Measurements from ENCODE around the gene MAS1.

Gene MAS1

GRCh38 chr6:159898519-159898918 is 7.7 kb downstream of the MAS1 start:
- TF ChIP-seq CTCF (IDR thresholded peaks at IDR 0.05): no peak

- no peak for TF ChIP-seq CTCF (IDR thresholded peaks at IDR 0.05)
These were observed 9.4 kb downstream of the MAS1 start for GRCh38 chr6:159899994-159900745.

GRCh38 chr6:159902620-159903019 is 11.8 kb downstream of the MAS1 start:
- no peak for TF ChIP-seq CTCF (IDR thresholded peaks at IDR 0.05)

- no peak for TF ChIP-seq CTCF (IDR thresholded peaks at IDR 0.05)
These were observed 13.7 kb downstream of the MAS1 start for GRCh38 chr6:159904497-159904911.

GRCh38 chr6:159906400-159906799 is 15.6 kb downstream of the MAS1 start:
- TF ChIP-seq CTCF (IDR thresholded peaks at IDR 0.05): no peak

- TF ChIP-seq CTCF (IDR thresholded peaks at IDR 0.05): no peak
These were observed 17.7 kb downstream of the MAS1 start for GRCh38 chr6:159908535-159908934.

GRCh38 chr6:159908979-159909378 is 18.2 kb downstream of the MAS1 start:
- TF ChIP-seq CTCF (IDR thresholded peaks at IDR 0.05): no peak

GRCh38 chr6:159910342-159910741 is 19.6 kb downstream of the MAS1 start:
- TF ChIP-seq CTCF (IDR thresholded peaks at IDR 0.05): no peak

Data from LNCAP (cell line).